Endothelial cell (in vitro differentiated cells): ENCODE measurements around the gene LITAFD. TPM values are rescaled to one million over a fixed set of nuclear protein-coding genes. Genes with fewer than 3 reads are reported as not detected.

Source experiments
- DNase-seq: peaks from one replicate; pipeline ENCODE4 v3.0.0; 2021; ENCODE audit warnings: low spot score
- H3K27ac Mint-ChIP-seq: one replicate; pipeline ENCODE4 v1.8.0; 2021; ENCODE audit warnings: mixed read lengths, inconsistent platforms; ENCODE audit not compliant: unreplicated experiment
- H3K27me3 Mint-ChIP-seq: one replicate; pipeline ENCODE4 v1.8.0; 2021; ENCODE audit warnings: mild to moderate bottlenecking, moderate library complexity, mixed read lengths, inconsistent platforms; ENCODE audit not compliant: unreplicated experiment
- H3K36me3 Mint-ChIP-seq: one replicate; pipeline ENCODE4 v1.8.0; 2021; ENCODE audit warnings: mild to moderate bottlenecking, low read depth, mixed read lengths, inconsistent platforms; ENCODE audit not compliant: unreplicated experiment
- H3K4me1 Mint-ChIP-seq: one replicate; pipeline ENCODE4 v1.8.0; 2021; ENCODE audit warnings: mild to moderate bottlenecking, mixed read lengths, inconsistent platforms; ENCODE audit not compliant: unreplicated experiment
- H3K4me3 Mint-ChIP-seq: one replicate; pipeline ENCODE4 v1.8.0; 2021; ENCODE audit warnings: mild to moderate bottlenecking, mixed read lengths, inconsistent platforms; ENCODE audit not compliant: unreplicated experiment
- H3K9me3 Mint-ChIP-seq: one replicate; pipeline ENCODE4 v1.8.0; 2021; ENCODE audit warnings: mixed read lengths, inconsistent platforms; ENCODE audit not compliant: unreplicated experiment
- CTCF ChIP-seq: fragments of 200-600 bp; sonication (generic); IDR thresholded peaks from one replicate; pipeline ENCODE4 v1.5.0; 2021; ENCODE audit warnings: antibody characterized with exemption; ENCODE audit not compliant: unreplicated experiment
- total RNA-seq: library from RNA; stranded (reverse); fragmentation: NEBNext Ultra II Directional; extraction: Animal tissue kit (Norgen Biotek cat#: 25700); gene quantifications from one replicate; pipeline ENCODE4 v1.2.1, GENCODE V29; 2021; ENCODE audit not compliant: unreplicated experiment

Gene LITAFD
- total RNA-seq, 1 donor from 2014 or later = not detected

GRCh38 chr16:8893976-8894690, 12.0 kb downstream of the LITAFD start:
- Mint-ChIP-seq H3K4me3 (peak overlapping the region; percentile 65), H3K27me3 (peaks cover 6% of the 10 kb centered on the region), H3K9me3 (no peaks in the 10 kb centered on the region), H3K36me3 (peaks cover 53% of the 10 kb centered on the region), H3K4me1 (peaks cover 5% of the 10 kb centered on the region), H3K27ac (no peak overlapping the region)
- no peak for TF ChIP-seq CTCF
- no peak for DNase-seq

GRCh38 chr16:8894736-8895334, 12.7 kb downstream of the LITAFD start:
- Mint-ChIP-seq H3K36me3 (peaks cover 53% of the 10 kb centered on the region), H3K27me3 (peaks cover 6% of the 10 kb centered on the region), H3K9me3 (no peaks in the 10 kb centered on the region), H3K4me3 (peak overlapping the region; percentile 65), H3K4me1 (peaks cover 5% of the 10 kb centered on the region), H3K27ac (no peak overlapping the region)
- no peak for TF ChIP-seq CTCF
- DNase-seq = no peak

- peaks cover 4% of the 10 kb centered on the region for H3K4me1 Mint-ChIP-seq
- H3K36me3 Mint-ChIP-seq = peaks cover 45% of the 10 kb centered on the region
- no peak for TF ChIP-seq CTCF
- no peaks in the 10 kb centered on the region for H3K27me3 Mint-ChIP-seq
- no peaks in the 10 kb centered on the region for H3K9me3 Mint-ChIP-seq
- no peak overlapping the region for H3K27ac Mint-ChIP-seq
- H3K4me3 Mint-ChIP-seq = no peak overlapping the region
- DNase-seq = no peak
These were observed 16.6 kb downstream of the LITAFD start for GRCh38 chr16:8898660-8899318.

GRCh38 chr16:8899709-8900317, 17.7 kb downstream of the LITAFD start:
- Mint-ChIP-seq H3K9me3 (no peaks in the 10 kb centered on the region), H3K36me3 (peaks cover 45% of the 10 kb centered on the region), H3K27ac (no peak overlapping the region), H3K4me1 (peaks cover 4% of the 10 kb centered on the region), H3K4me3 (no peak overlapping the region), H3K27me3 (peaks cover 2% of the 10 kb centered on the region)
- DNase-seq = no peak
- TF ChIP-seq CTCF = no peak
